ENCODE data around the gene CHDH.

Gene CHDH

GRCh38 chr3:53859178-53859577, 13.0 kb upstream of the CHDH start:
- Histone ChIP-seq H2BK15ac (replicated peaks; ENCODE audit: low read depth) (no peak overlapping the region), H3K4me2 (ENCODE audit: low read length) (no peak overlapping the region), H3K27me3 (ENCODE audit: insufficient read depth, low read length, poor library complexity) (no peaks in the 10 kb centered on the region), H2BK5ac (ENCODE audit: low read length) (no peak overlapping the region), H3K27ac (ENCODE audit: low read depth, low read length) (no peak overlapping the region), H3K36me3 (ENCODE audit: control insufficient read depth, insufficient read depth, low read length) (no peaks in the 10 kb centered on the region), H3K4me1 (ENCODE audit: control insufficient read depth, low read depth, low read length) (no peaks in the 10 kb centered on the region), H2BK120ac (ENCODE audit: low read depth, low read length) (no peak overlapping the region), H3K79me2 (ENCODE audit: control insufficient read depth, insufficient read depth, low read length) (no peaks in the 10 kb centered on the region), H4K8ac (ENCODE audit: low read depth, low read length) (no peak overlapping the region), H3K4me3 (ENCODE audit: low read length) (no peak overlapping the region), H3K56ac (ENCODE audit: low read length) (no peak overlapping the region), H3K23ac (ENCODE audit: low read length) (no peak overlapping the region), H4K5ac (ENCODE audit: low read length) (no peak overlapping the region), H2AK5ac (ENCODE audit: low read length) (no peak overlapping the region), H3K18ac (ENCODE audit: low read length) (no peak overlapping the region), H3K9ac (ENCODE audit: low read length) (no peak overlapping the region), H3K4ac (ENCODE audit: low read depth, low read length) (no peak overlapping the region), H3K79me1 (ENCODE audit: low read length) (no peaks in the 10 kb centered on the region)
- no peak for DNase-seq
- WGBS (ENCODE audit: extremely low coverage, insufficient coverage, low lambda C conversion rate): no CpG with 5 or more reads among the region's 6 CpGs

- no peak for DNase-seq
- Histone ChIP-seq H3K56ac (ENCODE audit: low read length) (no peak overlapping the region), H2BK5ac (ENCODE audit: low read length) (no peak overlapping the region), H2BK120ac (ENCODE audit: low read depth, low read length) (no peak overlapping the region), H4K8ac (ENCODE audit: low read depth, low read length) (no peak overlapping the region), H3K79me2 (ENCODE audit: control insufficient read depth, insufficient read depth, low read length) (no peaks in the 10 kb centered on the region), H3K4ac (ENCODE audit: low read depth, low read length) (no peak overlapping the region), H2BK15ac (replicated peaks; ENCODE audit: low read depth) (no peak overlapping the region), H3K27me3 (ENCODE audit: insufficient read depth, low read length, poor library complexity) (no peaks in the 10 kb centered on the region), H3K27ac (ENCODE audit: low read depth, low read length) (no peak overlapping the region), H3K36me3 (ENCODE audit: control insufficient read depth, insufficient read depth, low read length) (no peaks in the 10 kb centered on the region), H3K4me2 (ENCODE audit: low read length) (no peak overlapping the region), H3K23ac (ENCODE audit: low read length) (no peak overlapping the region), H3K9ac (ENCODE audit: low read length) (no peak overlapping the region), H3K79me1 (ENCODE audit: low read length) (no peaks in the 10 kb centered on the region), H3K4me1 (ENCODE audit: control insufficient read depth, low read depth, low read length) (no peaks in the 10 kb centered on the region), H2AK5ac (ENCODE audit: low read length) (no peak overlapping the region), H3K18ac (ENCODE audit: low read length) (no peak overlapping the region), H4K5ac (ENCODE audit: low read length) (no peak overlapping the region), H3K4me3 (ENCODE audit: low read length) (no peak overlapping the region)
- WGBS (ENCODE audit: extremely low coverage, insufficient coverage, low lambda C conversion rate): no CpG with 5 or more reads among the region's 7 CpGs
Observed at GRCh38 chr3:53858096-53858741, 12.0 kb upstream of the CHDH start.

GRCh38 chr3:53856964-53857363, 10.7 kb upstream of the CHDH start:
- H2AK5ac ChIP-seq (ENCODE audit: low read length): no peak overlapping the region
- H3K18ac ChIP-seq (ENCODE audit: low read length): no peak overlapping the region
- H3K4ac ChIP-seq (ENCODE audit: low read depth, low read length): no peak overlapping the region
- no peak overlapping the region for H3K27ac ChIP-seq (ENCODE audit: low read depth, low read length)
- H2BK15ac ChIP-seq (replicated peaks; ENCODE audit: low read depth): no peak overlapping the region
- H3K56ac ChIP-seq (ENCODE audit: low read length): no peak overlapping the region
- no peaks in the 10 kb centered on the region for H3K27me3 ChIP-seq (ENCODE audit: insufficient read depth, low read length, poor library complexity)
- WGBS (ENCODE audit: extremely low coverage, insufficient coverage, low lambda C conversion rate): no CpG with 5 or more reads among the region's 7 CpGs
- H4K5ac ChIP-seq (ENCODE audit: low read length): no peak overlapping the region
- H3K4me1 ChIP-seq (ENCODE audit: control insufficient read depth, low read depth, low read length): no peaks in the 10 kb centered on the region
- no peak overlapping the region for H4K8ac ChIP-seq (ENCODE audit: low read depth, low read length)
- no peak overlapping the region for H3K9ac ChIP-seq (ENCODE audit: low read length)
- no peaks in the 10 kb centered on the region for H3K79me2 ChIP-seq (ENCODE audit: control insufficient read depth, insufficient read depth, low read length)
- no peak overlapping the region for H2BK120ac ChIP-seq (ENCODE audit: low read depth, low read length)
- H3K4me2 ChIP-seq (ENCODE audit: low read length): no peak overlapping the region
- no peak overlapping the region for H2BK5ac ChIP-seq (ENCODE audit: low read length)
- no peaks in the 10 kb centered on the region for H3K36me3 ChIP-seq (ENCODE audit: control insufficient read depth, insufficient read depth, low read length)
- H3K79me1 ChIP-seq (ENCODE audit: low read length): no peaks in the 10 kb centered on the region
- no peak for DNase-seq
- H3K4me3 ChIP-seq (ENCODE audit: low read length): no peak overlapping the region
- H3K23ac ChIP-seq (ENCODE audit: low read length): no peak overlapping the region

- no peak for DNase-seq
- H3K18ac ChIP-seq (ENCODE audit: low read length): no peak overlapping the region
- WGBS (ENCODE audit: extremely low coverage, insufficient coverage, low lambda C conversion rate): no CpG with 5 or more reads among the region's 5 CpGs
- H2BK120ac ChIP-seq (ENCODE audit: low read depth, low read length): no peak overlapping the region
- H4K8ac ChIP-seq (ENCODE audit: low read depth, low read length): no peak overlapping the region
- no peak overlapping the region for H4K5ac ChIP-seq (ENCODE audit: low read length)
- peaks cover 3% of the 10 kb centered on the region for H3K27me3 ChIP-seq (ENCODE audit: insufficient read depth, low read length, poor library complexity)
- no peak overlapping the region for H3K56ac ChIP-seq (ENCODE audit: low read length)
- H3K4me3 ChIP-seq (ENCODE audit: low read length): no peak overlapping the region
- no peak overlapping the region for H3K27ac ChIP-seq (ENCODE audit: low read depth, low read length)
- no peak overlapping the region for H2BK15ac ChIP-seq (replicated peaks; ENCODE audit: low read depth)
- H3K23ac ChIP-seq (ENCODE audit: low read length): no peak overlapping the region
- H2BK5ac ChIP-seq (ENCODE audit: low read length): no peak overlapping the region
- no peaks in the 10 kb centered on the region for H3K4me1 ChIP-seq (ENCODE audit: control insufficient read depth, low read depth, low read length)
- H3K79me1 ChIP-seq (ENCODE audit: low read length): no peaks in the 10 kb centered on the region
- H3K9ac ChIP-seq (ENCODE audit: low read length): no peak overlapping the region
- H2AK5ac ChIP-seq (ENCODE audit: low read length): no peak overlapping the region
- H3K4me2 ChIP-seq (ENCODE audit: low read length): no peak overlapping the region
- H3K36me3 ChIP-seq (ENCODE audit: control insufficient read depth, insufficient read depth, low read length): no peaks in the 10 kb centered on the region
- H3K4ac ChIP-seq (ENCODE audit: low read depth, low read length): no peak overlapping the region
- no peaks in the 10 kb centered on the region for H3K79me2 ChIP-seq (ENCODE audit: control insufficient read depth, insufficient read depth, low read length)
Observed at GRCh38 chr3:53850895-53851294, 4.7 kb upstream of the CHDH start.

- H3K23ac ChIP-seq (ENCODE audit: low read length): no peak overlapping the region
- H3K4ac ChIP-seq (ENCODE audit: low read depth, low read length): no peak overlapping the region
- peaks cover 3% of the 10 kb centered on the region for H3K27me3 ChIP-seq (ENCODE audit: insufficient read depth, low read length, poor library complexity)
- no peak overlapping the region for H3K27ac ChIP-seq (ENCODE audit: low read depth, low read length)
- H3K79me1 ChIP-seq (ENCODE audit: low read length): no peaks in the 10 kb centered on the region
- no peak overlapping the region for H4K8ac ChIP-seq (ENCODE audit: low read depth, low read length)
- H2AK5ac ChIP-seq (ENCODE audit: low read length): no peak overlapping the region
- no peaks in the 10 kb centered on the region for H3K36me3 ChIP-seq (ENCODE audit: control insufficient read depth, insufficient read depth, low read length)
- H3K4me2 ChIP-seq (ENCODE audit: low read length): no peak overlapping the region
- H2BK120ac ChIP-seq (ENCODE audit: low read depth, low read length): no peak overlapping the region
- H3K79me2 ChIP-seq (ENCODE audit: control insufficient read depth, insufficient read depth, low read length): no peaks in the 10 kb centered on the region
- no peak overlapping the region for H3K56ac ChIP-seq (ENCODE audit: low read length)
- H2BK15ac ChIP-seq (replicated peaks; ENCODE audit: low read depth): no peak overlapping the region
- no peak overlapping the region for H2BK5ac ChIP-seq (ENCODE audit: low read length)
- no peak overlapping the region for H3K4me3 ChIP-seq (ENCODE audit: low read length)
- H3K4me1 ChIP-seq (ENCODE audit: control insufficient read depth, low read depth, low read length): no peaks in the 10 kb centered on the region
- H4K5ac ChIP-seq (ENCODE audit: low read length): no peak overlapping the region
- H3K9ac ChIP-seq (ENCODE audit: low read length): no peak overlapping the region
- no CpG with 5 or more reads among the region's 7 CpGs for WGBS (ENCODE audit: extremely low coverage, insufficient coverage, low lambda C conversion rate)
- no peak for DNase-seq
- H3K18ac ChIP-seq (ENCODE audit: low read length): no peak overlapping the region
Observed at GRCh38 chr3:53849916-53850315, 3.7 kb upstream of the CHDH start.

- H3K27ac ChIP-seq (ENCODE audit: low read depth, low read length): no peak overlapping the region
- no CpG with 5 or more reads among the region's 10 CpGs for WGBS (ENCODE audit: extremely low coverage, insufficient coverage, low lambda C conversion rate)
- H3K23ac ChIP-seq (ENCODE audit: low read length): no peak overlapping the region
- no peak overlapping the region for H2BK5ac ChIP-seq (ENCODE audit: low read length)
- H3K4ac ChIP-seq (ENCODE audit: low read depth, low read length): no peak overlapping the region
- H3K79me2 ChIP-seq (ENCODE audit: control insufficient read depth, insufficient read depth, low read length): no peaks in the 10 kb centered on the region
- peak overlapping the region; percentile 84 for H3K56ac ChIP-seq (ENCODE audit: low read length)
- H3K36me3 ChIP-seq (ENCODE audit: control insufficient read depth, insufficient read depth, low read length): no peaks in the 10 kb centered on the region
- H3K9ac ChIP-seq (ENCODE audit: low read length): peak overlapping the region; percentile 74
- H4K5ac ChIP-seq (ENCODE audit: low read length): no peak overlapping the region
- no peak overlapping the region for H3K18ac ChIP-seq (ENCODE audit: low read length)
- no peaks in the 10 kb centered on the region for H3K79me1 ChIP-seq (ENCODE audit: low read length)
- no peak overlapping the region for H2BK15ac ChIP-seq (replicated peaks; ENCODE audit: low read depth)
- H3K4me1 ChIP-seq (ENCODE audit: control insufficient read depth, low read depth, low read length): peaks cover 10% of the 10 kb centered on the region
- H3K27me3 ChIP-seq (ENCODE audit: insufficient read depth, low read length, poor library complexity): peaks cover 3% of the 10 kb centered on the region
- no peak overlapping the region for H2BK120ac ChIP-seq (ENCODE audit: low read depth, low read length)
- no peak for DNase-seq
- H3K4me2 ChIP-seq (ENCODE audit: low read length): peak overlapping the region; percentile 51
- H4K8ac ChIP-seq (ENCODE audit: low read depth, low read length): no peak overlapping the region
- H2AK5ac ChIP-seq (ENCODE audit: low read length): no peak overlapping the region
- H3K4me3 ChIP-seq (ENCODE audit: low read length): no peak overlapping the region
Observed at GRCh38 chr3:53846851-53847155, 584 bp upstream of the CHDH start.
